Activated T-helper 1 cell treated with anti-CD3 and anti-CD28 coated beads, Interleukin-2, amount 50 U/mL, for 16 hours (primary cell): ENCODE data around the gene CCDC170.
"Not testable (repeated sequence)": the region's sequence is repeated elsewhere in the genome, so short reads cannot be mapped to it uniquely, and the experiment has no call there.

Experiments used
- DNase-seq, 2 donors: peaks; one replicate each; pipeline ENCODE4 v3.0.0-alpha.2; 2020; ENCODE audit warnings: low read depth in 1 of 2, low spot score in 1 of 2

The CCDC170 gene

GRCh38 chr6:151494235-151494935 lies 568 bp downstream of the CCDC170 start:
- DNase-seq = no peak

- no peak for DNase-seq
Observed at GRCh38 chr6:151494936-151495320, 1.1 kb downstream of the CCDC170 start.

DNA sequence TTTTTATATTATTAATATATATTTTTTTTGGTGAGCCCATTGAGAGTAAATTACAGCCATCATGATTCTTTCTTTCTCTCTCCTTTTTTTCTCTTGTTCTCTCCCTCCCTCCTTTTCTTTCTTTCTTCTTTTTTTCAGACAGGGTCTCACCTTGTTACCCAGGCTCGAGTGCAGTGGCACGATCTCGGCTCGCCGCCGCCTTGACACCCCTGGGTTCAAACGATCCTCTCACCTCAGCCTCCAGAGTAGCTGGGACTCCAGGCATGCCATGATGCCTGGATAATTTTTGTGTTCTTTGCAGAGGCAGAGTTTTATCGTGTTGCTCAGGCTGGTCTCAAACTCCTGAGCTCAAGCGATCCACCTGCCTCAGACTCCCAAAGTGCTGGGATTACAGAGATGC lies 1.6 kb downstream of the CCDC170 start:
- no peak for DNase-seq

- DNase-seq = no peak
Observed at GRCh38 chr6:151497905-151498304, 4.1 kb downstream of the CCDC170 start.

DNA sequence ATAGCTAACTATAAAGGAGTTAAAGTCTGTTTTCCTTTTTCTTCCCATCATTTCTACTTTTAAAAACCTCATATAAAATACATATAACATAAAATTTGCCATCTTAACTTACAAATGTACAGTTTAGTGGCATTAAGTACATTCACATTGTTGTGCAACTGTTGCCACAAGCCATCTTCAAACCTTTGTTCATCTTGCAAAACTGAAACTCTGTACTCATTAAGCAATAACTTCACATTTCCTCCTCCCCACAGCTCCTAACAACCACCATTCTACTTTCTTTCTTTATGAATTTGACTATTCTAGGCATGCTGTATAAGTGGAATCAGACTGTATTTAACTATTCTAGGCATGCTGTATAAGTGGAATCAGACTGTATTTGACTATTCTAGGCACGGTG lies 4.5 kb downstream of the CCDC170 start:
- DNase-seq = no peak

GRCh38 chr6:151499551-151499950 lies 5.7 kb downstream of the CCDC170 start:
- no peak for DNase-seq

GRCh38 chr6:151501511-151502136 lies 7.8 kb downstream of the CCDC170 start:
- no peak for DNase-seq

DNA sequence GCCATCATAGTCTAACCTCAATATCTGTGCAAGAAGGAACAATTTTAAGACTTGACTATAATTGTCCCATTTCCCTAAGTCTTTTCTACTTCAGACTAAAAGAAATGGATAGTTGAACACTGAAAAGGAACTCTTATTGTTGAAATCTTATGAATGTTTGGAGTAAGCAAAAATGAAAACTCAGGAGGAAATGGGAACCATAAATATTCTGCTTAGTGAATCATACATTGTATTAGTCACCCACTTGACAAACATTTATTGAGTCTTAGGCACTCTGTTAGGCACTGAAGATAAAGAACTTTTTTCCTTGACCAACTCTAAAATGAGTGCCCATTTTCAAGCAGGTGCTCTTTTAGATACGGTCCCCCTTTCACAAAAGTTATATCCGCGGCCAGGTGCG lies 8.7 kb downstream of the CCDC170 start:
- no peak for DNase-seq

DNA sequence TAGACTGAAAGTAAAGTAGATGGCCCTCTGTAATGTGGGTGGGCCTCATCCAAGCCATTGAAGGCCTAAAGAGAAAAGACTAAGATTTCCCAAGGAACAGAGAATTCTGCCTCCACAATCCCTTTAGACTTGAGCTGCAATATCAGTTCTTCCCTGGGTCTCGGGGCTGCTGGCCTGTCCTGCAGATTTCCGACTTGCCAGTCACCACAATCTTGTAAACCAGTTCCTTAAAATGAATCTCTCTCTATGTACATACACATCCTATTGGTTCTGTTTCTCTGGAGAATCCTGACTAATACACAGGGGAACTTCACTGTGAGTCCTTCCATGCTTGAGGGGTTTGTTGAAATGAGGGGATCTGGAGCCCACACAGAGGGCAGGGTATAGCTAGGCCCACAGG lies 12.9 kb downstream of the CCDC170 start:
- DNase-seq = no peak

DNA sequence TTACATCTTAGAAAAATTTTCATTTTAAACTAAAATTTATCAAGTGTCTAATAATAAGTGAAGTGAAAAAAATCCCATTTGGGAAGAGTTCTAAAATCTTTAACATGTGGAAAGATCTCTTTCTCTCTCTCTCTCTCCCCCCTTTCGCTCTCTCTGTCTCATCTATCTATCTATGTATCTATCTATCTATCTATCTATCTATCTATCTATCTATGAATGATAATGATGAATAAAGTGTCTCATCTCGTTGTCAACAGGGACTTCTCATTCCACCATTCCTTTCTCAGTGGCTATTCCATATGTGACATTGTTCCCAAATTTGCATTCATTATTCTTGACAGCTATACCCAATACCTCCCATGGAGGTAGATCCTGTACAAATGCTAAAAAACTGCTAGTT lies 15.2 kb downstream of the CCDC170 start:
- no peak for DNase-seq

- DNase-seq = no peak
Observed at GRCh38 chr6:151512481-151512880, 18.7 kb downstream of the CCDC170 start.

DNA sequence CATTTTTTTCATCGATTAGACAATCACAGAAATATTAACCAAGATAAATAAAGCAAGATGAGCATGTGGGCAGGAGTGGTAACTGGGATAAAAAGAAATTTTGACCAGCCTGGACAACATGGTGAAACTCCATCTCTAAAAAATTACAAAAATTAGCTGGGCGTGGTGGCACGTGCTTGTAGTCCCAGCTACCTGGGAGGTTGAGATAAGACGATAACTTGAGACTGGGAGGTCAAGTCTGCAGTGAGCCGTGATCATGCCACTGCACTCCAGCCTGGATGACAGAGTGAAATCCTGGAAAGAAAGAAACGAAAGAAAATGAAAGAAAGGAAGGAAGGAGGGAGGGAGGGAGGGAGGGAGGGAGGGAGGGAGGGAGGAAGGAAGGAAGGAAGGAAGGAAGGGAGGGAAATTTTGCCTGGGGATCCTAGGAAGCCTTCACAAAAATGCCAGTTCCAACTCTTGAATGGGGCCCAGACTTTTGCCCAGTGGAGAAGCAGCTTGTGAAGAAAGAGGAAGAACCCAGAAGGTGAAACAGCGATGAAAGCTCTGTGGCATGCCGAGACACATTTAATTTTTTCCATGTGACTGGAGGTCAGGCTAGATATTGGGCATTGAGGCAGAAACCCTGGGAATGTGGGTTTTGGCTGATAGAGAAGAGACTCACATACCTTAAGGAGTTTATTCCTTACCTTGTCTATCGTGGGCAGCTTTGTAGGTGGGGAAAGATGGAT lies 20.3 kb downstream of the CCDC170 start:
- DNase-seq = no peak

GRCh38 chr6:151518992-151519391 lies 25.2 kb downstream of the CCDC170 start:
- DNase-seq = not testable (repeated sequence)

- DNase-seq = no peak
Observed at GRCh38 chr6:151523034-151523433, 29.2 kb downstream of the CCDC170 start.

GRCh38 chr6:151524059-151524458 lies 30.2 kb downstream of the CCDC170 start:
- no peak for DNase-seq

DNA sequence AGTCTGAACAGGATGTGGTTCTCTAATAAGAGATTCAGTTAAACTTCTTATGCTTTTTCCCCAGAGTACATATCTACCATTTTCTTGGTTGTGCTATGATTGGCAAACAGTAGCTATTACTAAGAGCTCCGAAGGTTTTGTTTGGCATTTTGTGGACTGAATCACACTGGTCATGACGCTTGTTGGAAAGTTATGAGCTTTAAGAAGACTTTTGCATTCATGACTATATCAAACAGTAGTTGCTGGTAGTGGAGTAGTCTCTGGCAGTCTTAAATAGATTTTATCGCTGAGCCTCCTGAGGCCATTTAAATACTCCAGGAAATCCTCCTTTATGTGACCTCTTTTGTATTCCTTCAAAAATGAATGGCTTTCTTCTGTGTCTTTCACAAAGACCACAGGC lies 40.8 kb downstream of the CCDC170 start:
- no peak for DNase-seq

DNA sequence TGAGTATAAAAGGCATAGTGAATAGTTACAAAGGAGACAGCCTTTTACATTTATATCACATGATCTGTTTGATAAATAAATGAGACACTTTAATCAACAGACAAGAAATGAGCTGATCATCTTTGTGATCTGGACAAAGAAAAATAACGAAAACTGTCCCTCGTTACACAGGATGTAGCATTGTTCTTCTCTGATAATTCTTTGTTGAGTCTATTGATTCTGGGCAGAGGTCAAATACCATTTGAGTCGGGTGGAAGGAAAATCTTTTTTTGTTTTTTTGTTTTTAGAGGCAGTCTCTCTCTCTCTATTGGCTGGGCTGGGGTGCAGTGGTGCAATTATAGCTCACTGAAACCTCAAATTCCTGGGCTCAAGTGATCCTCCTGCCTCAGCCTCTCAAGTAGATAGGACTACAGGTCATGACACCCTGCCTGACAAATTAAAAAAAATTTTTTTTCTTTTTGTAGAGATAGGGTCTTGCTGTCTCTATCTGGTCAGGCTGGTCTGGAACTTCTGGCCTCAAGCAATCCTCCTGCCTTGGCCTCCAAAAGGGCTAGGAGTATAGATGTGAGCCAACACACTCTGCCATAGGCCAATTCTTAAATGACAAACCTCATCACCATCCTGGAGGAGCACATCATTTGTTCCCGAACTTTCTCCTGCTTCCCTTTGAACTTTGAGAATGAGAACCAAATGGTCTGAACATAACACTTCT lies 41.8 kb downstream of the CCDC170 start:
- DNase-seq = no peak

GRCh38 chr6:151536188-151536479 lies 42.3 kb downstream of the CCDC170 start:
- DNase-seq = no peak

GRCh38 chr6:151537556-151537955 lies 43.7 kb downstream of the CCDC170 start:
- DNase-seq = no peak

- DNase-seq = no peak
Observed at GRCh38 chr6:151539506-151540268, 45.9 kb downstream of the CCDC170 start.

GRCh38 chr6:151544453-151544852 lies 50.6 kb downstream of the CCDC170 start:
- DNase-seq = no peak
